ENCODE measurements around the gene RBM23.
A peak's percentile ranks its signal among the peaks of the same experiment; 100 is the strongest.
"Not testable (repeated sequence)": the region's sequence is repeated elsewhere in the genome, so short reads cannot be mapped to it uniquely, and the experiment has no call there.

RBM23 gene

GRCh38 chr14:22915886-22916521, 2.9 kb downstream of the RBM23 start:
- DNase-seq, result no peak

DNA sequence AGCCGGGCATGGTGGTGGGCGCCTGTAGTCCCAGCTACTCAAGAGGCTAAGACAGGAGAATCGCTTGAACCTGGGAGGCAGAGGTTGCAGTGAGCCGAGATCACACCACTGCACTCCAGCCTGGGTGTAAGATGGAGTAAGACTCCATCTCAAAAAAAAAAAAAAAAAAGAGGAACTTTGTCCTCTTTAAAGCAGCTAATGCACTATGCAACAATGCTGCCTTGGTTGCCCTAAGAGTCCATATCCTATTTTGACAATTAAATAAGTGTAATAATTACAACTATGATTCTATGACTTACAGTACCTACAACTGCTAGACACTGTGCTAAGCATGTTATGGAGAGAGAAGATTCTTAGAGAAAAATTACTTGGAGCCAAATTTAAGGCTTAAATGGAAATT, 4.1 kb downstream of the RBM23 start:
- not testable (repeated sequence) for DNase-seq

DNA sequence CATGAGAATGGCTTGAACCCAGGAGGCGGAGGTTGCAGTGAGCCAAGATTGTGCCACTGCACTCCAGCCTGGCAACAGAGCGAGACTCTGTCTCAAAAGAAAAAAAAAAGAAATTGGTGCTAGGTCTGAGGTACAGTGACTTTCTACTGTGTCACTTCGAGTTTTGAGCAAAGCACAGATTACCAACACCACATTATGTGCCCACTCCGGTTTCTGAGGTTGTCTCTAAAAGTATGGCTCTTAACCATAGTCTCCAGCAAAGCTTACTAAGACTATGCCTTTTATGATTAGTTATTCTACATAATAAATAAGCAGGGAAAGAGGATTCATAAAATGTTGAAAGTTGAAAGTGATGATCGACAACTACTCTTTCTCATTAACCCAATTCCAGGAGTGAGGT, 8.0 kb downstream of the RBM23 start:
- DNase-seq, result no peak

DNA sequence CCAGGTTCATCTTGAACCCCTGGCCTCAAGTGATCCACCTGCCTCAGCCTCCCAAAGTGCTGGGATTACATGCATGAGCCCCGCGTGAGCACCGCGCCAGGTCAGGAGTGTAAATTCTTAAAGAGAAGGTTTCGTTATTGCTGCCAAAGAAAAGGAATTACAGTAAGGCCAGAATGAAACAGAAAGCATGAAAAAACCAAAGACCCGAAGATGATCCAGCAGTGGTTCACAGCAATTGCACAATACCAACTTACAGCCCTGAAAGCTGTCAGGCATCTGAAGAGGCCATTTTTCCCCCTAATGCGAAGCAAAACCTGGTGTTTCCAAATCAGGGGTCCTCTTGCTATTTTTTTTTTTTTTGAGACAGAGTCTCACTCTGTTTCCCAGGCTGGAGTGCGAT, 10.3 kb downstream of the RBM23 start:
- no peak for DNase-seq

DNA sequence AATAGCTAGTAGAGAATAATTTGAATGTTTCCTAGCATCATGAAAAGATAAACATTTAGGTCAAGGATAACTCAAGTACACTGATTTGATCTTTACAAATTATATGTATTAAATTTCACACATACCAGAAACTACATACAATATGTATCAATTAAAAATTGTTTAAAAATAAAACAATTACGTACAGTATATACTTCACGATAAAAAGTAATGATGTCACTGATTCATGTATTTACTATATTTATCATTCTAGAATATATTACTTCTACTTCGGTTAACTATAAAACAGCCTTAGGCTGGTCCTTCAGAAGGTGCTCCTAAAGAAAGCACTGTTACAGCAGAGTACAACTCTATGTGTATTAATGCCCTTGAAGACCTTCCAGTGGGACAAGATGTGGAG, 11.5 kb downstream of the RBM23 start:
- DNase-seq, result no peak

- DNase-seq, result no peak
Observed at GRCh38 chr14:22906073-22906472, 12.9 kb downstream of the RBM23 start.

GRCh38 chr14:22905627-22906026, 13.3 kb downstream of the RBM23 start:
- DNase-seq, result no peak

GRCh38 chr14:22903742-22904087, 15.2 kb downstream of the RBM23 start:
- no peak for DNase-seq

DNA sequence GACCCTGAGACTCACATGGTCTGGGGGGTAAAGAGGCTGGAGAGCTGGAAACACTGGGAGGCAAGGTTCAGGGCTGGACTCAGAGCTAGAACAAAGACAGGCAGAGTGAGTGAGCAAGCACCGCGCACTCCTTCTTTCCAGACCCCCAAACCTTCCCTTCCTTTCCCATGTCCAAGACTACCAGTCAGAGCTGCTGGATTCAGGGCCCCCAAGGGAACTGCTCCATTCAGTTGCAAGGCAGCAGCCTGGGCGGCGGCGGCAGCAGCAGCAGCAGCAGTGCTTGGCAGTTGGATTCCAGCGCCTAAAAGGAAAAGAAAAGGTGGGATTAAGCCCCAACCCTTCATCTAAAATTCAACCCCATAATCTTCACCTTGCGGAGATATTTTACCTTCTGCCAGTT, 17.1 kb downstream of the RBM23 start:
- no peak for DNase-seq

DNA sequence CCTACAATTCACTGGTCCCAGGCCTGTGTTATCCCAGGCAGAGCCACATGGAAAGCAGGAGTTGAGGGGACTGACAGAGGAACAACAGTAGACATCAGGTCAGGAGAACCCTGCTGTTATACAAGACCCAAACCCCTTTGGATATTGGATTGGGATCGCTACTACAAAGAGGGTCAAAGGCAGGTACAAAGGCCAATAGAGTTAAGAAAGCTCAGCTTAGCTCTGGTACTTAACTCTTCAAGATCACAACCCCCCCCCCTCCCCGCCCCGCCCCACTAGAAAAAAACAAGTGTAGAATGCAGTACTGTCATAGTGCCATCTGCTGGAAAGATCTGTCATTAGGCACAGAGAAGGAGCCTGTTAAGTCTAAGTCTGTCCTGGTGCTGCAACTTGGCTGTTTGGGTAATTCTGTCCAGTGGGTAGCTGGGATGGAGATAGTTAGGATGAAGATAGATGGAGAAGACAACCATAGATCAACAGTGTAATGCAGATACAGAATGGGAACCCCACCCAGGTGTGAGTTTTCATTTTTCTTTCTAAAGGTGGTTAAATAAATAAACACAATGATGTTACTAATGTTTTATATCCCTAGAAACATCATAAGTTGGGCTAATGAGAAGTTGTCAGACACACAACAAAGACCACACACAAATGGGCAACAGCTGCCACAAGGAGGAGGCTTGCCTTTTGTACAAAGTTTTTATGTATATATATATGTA, 18.7 kb downstream of the RBM23 start:
- peak; percentile 29 to 31 for DNase-seq

- no peak for DNase-seq
Observed at GRCh38 chr14:22898302-22899090, 20.5 kb downstream of the RBM23 start.

DNA sequence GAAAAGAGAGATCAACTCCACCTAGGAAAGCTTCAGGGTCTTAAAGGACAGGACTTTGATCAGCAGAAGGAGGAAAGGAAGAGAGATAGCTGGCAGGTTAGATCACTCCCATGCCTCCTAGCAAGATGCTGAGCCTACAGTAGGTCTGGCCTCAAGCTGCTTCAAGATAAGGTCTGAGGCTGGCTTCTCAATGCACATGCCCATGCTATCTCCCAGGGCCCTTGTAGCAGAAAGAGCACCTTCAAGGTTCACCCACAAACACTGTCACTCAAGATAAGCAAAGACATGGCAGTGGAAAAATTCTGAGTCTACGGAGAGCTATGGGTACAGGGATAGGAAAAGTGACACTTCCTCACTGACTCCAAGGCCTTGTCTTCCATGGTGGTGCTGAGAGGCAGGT, 21.6 kb downstream of the RBM23 start:
- no peak for DNase-seq

- no peak for DNase-seq
Observed at GRCh38 chr14:22896760-22897159, 22.2 kb downstream of the RBM23 start.

DNA sequence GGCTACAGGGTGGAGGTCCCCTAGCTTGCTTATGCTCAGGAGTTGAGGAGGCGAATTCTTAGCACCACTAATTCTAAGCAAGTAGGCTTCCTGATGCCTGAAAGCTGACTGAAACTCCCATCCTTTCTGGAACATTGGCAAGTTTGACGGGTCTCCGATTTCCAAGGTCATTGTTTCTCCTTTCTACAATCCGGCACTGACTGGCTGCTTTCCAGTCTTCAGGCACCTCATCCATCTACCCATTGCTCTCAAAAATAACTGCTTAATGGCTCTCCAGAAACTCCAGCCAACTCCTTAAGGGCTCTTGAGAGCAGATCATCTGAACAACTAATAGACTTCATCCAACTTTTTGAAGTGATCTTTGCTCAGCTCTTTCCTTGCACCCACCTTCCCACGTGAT, 22.6 kb downstream of the RBM23 start:
- DNase-seq, result no peak

GRCh38 chr14:22895402-22895801, 23.5 kb downstream of the RBM23 start:
- no peak for DNase-seq

- no peak for DNase-seq
Observed at GRCh38 chr14:22893706-22894105, 25.2 kb downstream of the RBM23 start.

DNA sequence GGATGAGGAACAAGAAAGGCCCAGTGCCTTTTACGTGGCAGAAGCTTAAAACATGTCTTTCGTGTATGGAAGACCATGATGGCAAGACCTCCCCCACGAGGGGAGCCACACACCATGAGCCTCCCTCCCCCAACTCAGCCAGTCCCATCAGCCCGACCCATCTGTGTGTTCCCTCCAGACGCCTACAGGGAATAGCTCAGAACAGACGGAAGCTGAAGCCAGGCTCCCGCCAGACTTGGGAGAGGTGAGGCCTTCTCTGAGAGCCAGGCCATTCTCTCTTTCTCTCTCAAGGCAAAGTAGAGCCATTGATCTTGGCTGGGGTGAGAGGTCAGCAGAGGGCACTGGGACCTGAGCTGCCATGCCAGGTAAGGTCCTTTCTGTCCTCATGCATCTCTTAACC, 26.5 kb downstream of the RBM23 start:
- DNase-seq, result no peak

DNA sequence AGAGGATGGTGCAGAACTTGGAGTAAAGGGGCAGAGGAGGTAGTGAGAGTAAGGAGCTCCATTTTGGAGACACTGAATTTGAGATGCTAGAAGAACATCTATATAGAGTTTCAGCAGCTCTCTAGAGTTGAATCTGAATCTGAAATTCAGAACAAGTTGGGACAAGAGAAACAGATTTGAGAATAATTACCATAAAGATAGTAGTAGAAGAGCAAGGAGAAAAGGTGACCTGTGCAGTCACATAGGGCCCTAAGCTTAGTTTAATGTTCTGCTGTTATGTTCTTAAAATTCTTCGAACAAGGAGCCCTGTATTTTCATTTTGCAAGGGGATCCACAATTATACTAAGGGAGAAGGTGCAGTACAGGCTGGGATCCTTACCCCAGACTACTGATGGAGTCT, 28.5 kb downstream of the RBM23 start:
- no peak for DNase-seq

DNA sequence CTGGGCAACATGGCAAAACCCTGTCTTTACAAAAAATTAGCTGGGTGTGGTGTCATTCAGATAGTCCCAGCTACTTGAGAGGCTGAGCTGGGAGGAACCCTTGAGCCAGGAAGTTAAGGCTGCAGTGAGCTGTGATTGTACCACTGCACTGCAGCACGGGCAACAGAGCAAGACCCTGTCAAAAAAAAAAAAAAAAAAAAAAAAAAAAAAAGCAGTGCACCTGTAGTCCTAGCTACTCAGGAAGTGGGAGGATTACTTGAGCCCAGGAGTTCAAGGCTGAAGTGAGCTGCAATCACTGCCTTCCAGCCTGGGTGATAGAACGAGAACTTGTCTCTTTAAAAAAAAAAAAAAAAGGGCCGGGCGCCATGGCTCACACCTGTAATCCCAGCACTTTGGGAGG, 30.3 kb downstream of the RBM23 start:
- DNase-seq, result no peak

GRCh38 chr14:22887990-22888378, 31.0 kb downstream of the RBM23 start:
- DNase-seq, result peak; percentile 70 to 72

GRCh38 chr14:22887260-22887989, 31.5 kb downstream of the RBM23 start:
- DNase-seq, result peak; percentile 13 to 18

DNA sequence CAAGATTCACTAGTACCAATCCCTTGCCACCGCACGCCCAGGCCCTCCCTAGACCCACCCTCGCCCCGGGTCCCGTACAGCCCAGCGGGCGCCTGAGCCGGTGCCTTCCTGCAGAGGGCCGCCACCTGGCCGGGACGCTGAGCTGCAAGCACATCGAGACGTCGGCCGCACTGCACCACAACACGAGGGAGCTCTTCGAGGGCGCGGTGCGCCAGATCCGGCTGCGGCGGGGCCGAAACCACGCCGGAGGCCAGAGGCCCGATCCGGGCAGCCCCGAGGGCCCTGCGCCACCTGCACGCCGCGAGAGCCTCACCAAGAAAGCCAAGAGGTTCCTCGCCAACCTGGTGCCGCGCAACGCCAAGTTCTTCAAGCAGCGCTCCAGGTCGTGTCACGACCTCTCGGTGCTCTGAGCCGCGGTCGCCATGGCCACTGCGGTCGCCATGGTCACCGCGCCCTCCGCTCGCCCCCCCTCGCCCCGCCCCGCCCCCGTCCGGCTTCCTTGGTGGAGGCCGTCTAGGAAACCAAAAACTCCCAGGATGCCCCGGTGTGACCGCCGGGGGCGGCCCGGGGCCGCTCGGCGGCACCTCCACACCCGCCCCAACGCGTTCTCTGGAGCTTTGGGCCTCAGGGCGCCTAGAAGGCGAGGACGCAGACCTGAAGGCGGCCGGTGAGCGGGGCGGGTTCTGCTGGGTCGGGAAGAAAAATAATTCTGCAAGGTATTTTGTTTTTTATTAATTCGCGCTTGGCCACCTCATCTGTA, 32.3 kb downstream of the RBM23 start:
- DNase-seq, result peak; percentile 63 to 66

DNA sequence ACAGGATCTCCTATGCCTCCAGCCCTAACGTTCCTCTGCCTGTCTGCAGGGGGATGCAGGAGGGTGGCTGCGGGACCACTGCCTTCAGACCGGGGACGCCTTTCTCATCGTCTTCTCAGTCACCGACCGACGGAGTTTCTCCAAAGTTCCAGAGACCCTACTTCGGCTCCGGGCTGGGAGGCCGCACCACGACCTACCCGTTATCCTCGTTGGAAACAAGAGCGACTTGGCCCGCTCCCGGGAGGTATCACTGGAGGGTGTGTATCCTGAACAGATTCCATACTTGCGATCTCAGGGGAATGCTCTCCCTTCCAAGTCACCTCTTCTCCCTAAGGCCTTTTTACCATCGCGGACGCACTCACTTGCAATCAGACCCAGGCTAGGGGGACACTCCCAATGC, 33.0 kb downstream of the RBM23 start:
- no peak for DNase-seq

Measured in activated CD4-positive, alpha-beta T cell treated with anti-CD3 and anti-CD28 coated beads, Interleukin-2, amount 50 U/mL, for 4 hours (primary cell).